Measurements from ENCODE around the gene DLG1. TPM values are rescaled to one million over a fixed set of nuclear protein-coding genes. Genes with fewer than 3 reads are reported as not detected.

The DLG1 gene
- total and polyA plus RNA-seq, 9 of the 15 experiments (the other 6 are each of a cell fraction or from before 2014, with no cell fraction given), result 9.4 to 63.5 (median 43.6) TPM

GRCh38 chr3:197151580-197151979 lies 146.8 kb downstream of the DLG1 start (continued):
- TF ChIP-seq REST (IDR thresholded peaks at IDR 0.05; ENCODE audit: borderline replicate concordance), result peak; percentile 61
- TF ChIP-seq REST (CRISPR knock-in tag; IDR thresholded peaks at IDR 0.05; ENCODE audit: low read depth), result no peak
- TF ChIP-seq ZBTB5 (IDR thresholded peaks at IDR 0.05), result no peak
- no peak for TF ChIP-seq DNMT1 (IDR thresholded peaks at IDR 0.05)
- TF ChIP-seq FOS (IDR thresholded peaks at IDR 0.05; ENCODE audit: extremely low read depth, insufficient read length), result no peak
- TF ChIP-seq ZNF518B (CRISPR knock-in tag; IDR thresholded peaks at IDR 0.05), result no peak
- TF ChIP-seq NFIX (CRISPR knock-in tag; IDR thresholded peaks at IDR 0.05; ENCODE audit: low read depth), result peak; percentile 70
- no peak for TF ChIP-seq MCM7 (IDR thresholded peaks at IDR 0.05)
- TF ChIP-seq BCOR (IDR thresholded peaks at IDR 0.05), result no peak
- no peak for TF ChIP-seq CEBPG (CRISPR knock-in tag; IDR thresholded peaks at IDR 0.05)
- peak; percentile 66 to 73 for TF ChIP-seq CEBPG (tag; conservative IDR thresholded peaks at IDR 0.05 in 1 of 2, IDR thresholded peaks at IDR 0.05 in 1 of 2)
- TF ChIP-seq HMBOX1 (IDR thresholded peaks at IDR 0.05), result peak; percentile 76
- TF ChIP-seq GMEB1 (CRISPR knock-in tag; IDR thresholded peaks at IDR 0.05), result no peak
